Measurements from ENCODE around the gene PDE7B.

PDE7B gene

DNA sequence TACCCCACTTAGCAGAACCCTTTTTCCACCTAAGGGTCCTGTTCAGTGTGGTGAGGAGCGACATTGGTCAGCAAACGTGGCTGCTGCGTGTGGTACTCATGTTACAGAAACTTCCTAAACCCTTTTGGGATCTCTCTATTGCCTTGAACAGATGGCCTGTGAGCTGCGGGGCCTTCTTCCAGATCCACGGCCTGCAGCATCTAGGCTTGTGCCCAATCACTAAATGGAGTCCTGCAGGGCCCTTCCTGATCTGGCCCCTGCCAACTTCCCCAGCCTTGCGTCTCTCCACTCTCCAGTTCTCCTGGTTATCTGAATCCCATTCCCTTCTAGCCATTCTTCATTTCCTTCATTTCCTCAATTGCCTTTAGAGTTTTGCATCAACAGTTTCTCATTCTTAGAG, 85.6 kb downstream of the PDE7B start:
- no peak for DNase-seq

GRCh38 chr6:135938576-135939207, 87.2 kb downstream of the PDE7B start:
- DNase-seq = no peak

- no peak for DNase-seq
Observed at GRCh38 chr6:135939208-135939591, 87.7 kb downstream of the PDE7B start.

DNA sequence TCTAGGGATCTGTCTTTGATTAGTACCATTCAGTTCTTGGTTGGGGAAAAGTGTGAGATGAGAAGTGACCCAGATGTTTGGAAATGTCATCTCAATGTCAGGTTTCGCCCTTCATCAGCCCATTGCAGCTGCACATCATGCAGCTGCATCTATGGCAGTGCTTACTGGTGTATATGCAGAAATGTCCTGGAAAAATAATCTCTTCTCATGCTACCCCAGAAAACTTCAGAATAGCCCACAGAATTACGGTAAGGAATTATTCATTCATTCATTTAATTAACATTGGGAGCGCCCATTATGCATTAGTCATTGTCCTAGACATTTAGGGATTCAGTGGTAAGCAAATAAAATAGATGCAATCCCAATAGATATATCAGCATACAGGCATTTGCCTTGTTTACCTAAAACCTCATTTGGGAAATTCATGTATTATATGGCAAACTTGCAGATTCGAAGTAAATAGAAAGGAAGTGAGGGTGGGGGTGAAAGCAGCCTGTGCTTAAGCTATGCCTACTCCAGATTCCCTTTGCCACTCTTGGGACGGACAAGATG, 89.2 kb downstream of the PDE7B start:
- DNase-seq = no peak

- no peak for DNase-seq
Observed at GRCh38 chr6:135941275-135942025, 89.9 kb downstream of the PDE7B start.

DNA sequence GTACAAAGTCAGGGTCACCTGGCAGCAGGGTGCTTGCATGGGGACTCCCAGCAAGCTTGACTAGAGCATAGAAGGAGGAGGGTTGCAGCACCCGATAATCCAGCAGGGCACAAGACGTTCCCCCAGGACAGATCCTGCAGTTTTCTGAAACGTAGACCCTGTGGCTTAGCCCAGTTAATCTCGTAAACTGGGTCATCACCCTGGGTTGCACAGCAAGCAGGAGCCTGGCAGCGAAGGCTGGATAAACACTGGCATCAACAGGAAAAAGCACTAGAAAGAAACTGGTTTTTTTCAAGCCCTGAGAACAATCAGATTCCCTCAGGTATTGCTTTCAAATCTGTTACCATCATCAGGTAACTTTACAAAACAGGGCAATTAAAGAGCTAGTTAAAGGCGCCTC, 92.6 kb downstream of the PDE7B start:
- no peak for DNase-seq

DNA sequence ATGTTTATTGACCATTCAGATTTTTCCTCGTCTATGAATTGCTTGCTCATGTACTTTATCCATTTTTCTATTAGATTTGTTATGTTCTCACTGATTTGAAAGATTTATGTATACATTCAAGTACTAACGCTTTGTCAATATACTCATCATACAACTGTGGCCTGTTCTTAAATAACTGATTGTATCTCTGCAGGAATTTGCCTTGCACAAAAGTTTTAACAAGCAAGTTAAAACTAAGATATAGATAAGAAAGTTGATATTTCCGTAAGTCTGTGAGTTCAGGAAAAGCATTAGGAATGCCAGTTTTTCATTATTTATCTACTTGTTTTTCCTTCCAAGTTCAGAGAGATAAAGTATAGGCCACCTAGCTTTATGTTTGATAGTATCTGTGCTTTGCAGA, 95.2 kb downstream of the PDE7B start:
- no peak for DNase-seq

GRCh38 chr6:135950669-135951068, 99.2 kb downstream of the PDE7B start:
- DNase-seq = no peak

- DNase-seq = no peak
Observed at GRCh38 chr6:135951169-135951568, 99.7 kb downstream of the PDE7B start.

DNA sequence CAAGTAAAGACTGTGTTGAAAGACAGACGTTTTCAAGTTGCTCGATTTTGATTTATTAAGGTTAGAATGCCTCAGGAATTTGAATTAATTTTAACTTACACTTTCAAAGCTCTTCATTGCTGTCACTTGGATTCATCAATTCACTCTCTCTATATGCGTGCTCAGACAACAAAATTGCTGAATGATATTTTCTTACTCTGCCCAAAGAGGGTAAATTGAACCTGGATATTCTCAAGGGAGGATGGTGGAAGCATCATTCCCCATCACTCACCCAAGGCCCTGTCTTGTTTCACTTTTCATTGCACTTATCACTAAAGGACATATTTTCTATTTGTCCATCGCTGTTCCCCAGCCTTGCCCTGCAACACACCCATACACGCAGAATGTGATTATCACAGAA, 102.3 kb downstream of the PDE7B start:
- DNase-seq = no peak

DNA sequence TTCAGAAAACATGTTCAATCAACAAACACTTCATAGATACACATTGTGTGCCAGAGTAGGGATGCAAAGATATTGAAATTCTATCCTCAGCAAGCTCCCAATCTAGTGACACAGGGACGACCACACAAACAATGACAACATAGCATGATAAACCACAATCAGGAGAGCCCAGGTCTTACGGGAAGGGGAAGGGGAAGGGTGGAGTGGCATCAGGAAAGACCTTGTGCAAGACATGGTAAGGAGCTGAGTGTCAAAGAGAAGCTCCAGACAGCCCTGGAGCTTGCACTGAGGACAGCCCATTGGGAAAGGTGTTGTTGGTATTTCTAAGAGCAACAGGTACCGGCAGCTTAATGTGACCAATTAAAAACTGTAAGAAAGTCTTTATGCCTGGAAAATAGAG, 103.6 kb downstream of the PDE7B start:
- no peak for DNase-seq

GRCh38 chr6:135962731-135963130, 111.2 kb downstream of the PDE7B start:
- DNase-seq = no peak

GRCh38 chr6:135970750-135971149, 119.2 kb downstream of the PDE7B start:
- no peak for DNase-seq

DNA sequence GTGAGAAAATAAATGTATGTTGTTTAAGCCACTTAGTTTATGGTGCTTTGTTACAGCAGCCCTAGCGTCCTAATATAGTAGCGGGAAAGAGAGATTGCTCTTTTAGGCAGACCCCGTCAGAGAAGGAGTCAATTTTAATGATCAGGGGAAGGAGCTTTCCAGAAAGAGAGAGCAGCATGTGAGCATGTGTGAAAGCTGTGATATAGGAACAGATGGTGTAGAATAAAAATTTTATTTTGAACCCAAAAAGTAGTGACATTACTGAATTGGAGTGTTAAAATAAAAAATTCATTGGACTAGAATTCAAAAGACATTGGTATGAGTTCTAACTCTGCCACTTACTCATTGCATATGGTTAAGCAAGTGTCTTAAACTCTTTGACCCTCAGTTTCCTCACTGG, 119.8 kb downstream of the PDE7B start:
- no peak for DNase-seq

- no peak for DNase-seq
Observed at GRCh38 chr6:135972150-135972549, 120.6 kb downstream of the PDE7B start.

DNA sequence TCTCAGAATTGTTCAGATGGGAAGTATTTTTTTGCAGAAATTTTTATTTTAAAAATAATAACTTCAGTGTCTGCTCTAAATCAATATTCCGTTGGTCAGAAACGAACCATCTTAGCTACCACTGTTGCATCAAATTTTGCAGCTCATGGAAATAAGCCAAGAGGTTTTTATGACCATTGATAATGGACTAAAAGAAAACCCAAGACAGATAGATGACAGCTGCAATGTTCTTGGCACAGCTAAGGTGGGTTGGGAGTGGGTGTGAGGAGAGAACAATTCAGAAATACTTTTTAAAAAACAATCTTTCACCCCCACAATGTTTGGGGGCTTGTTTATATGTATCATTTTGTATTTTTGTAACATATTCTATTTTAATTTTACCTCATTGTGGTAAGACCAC, 121.1 kb downstream of the PDE7B start:
- DNase-seq = no peak

- DNase-seq = no peak
Observed at GRCh38 chr6:135974426-135974825, 122.9 kb downstream of the PDE7B start.

GRCh38 chr6:135976585-135976984, 125.1 kb downstream of the PDE7B start:
- no peak for DNase-seq

GRCh38 chr6:135983093-135983492, 131.6 kb downstream of the PDE7B start:
- DNase-seq = no peak

DNA sequence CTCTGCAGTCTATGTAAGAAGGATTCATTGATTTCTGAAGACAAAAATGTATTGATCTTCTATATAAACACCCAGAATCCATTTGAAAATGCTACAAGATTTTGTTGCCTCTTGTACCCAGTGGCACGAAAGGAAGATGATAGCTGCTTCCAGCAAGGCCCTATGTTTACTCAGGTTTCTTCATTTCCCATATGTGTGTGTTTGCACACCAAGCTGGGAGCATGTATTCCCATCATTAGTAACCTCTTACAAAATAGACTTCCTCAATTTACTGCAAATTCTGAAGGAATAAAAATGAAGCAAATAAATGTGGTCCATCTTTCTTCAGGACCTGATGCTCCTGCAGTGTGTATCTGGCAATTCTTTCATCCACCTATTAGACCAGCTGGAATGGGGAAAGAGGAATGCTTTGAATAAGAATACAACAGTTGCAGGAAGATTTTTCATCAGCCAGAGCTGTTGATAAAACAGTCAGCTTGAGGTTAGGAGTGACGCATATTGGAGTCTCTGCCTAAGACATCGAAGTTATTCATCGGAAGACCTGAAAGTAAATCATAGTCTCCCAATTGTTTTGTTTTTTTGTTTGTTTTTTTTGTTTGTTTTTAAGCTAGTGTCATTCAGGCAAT, 132.3 kb downstream of the PDE7B start:
- no peak for DNase-seq

- no peak for DNase-seq
Observed at GRCh38 chr6:135985471-135985870, 134.0 kb downstream of the PDE7B start.

DNA sequence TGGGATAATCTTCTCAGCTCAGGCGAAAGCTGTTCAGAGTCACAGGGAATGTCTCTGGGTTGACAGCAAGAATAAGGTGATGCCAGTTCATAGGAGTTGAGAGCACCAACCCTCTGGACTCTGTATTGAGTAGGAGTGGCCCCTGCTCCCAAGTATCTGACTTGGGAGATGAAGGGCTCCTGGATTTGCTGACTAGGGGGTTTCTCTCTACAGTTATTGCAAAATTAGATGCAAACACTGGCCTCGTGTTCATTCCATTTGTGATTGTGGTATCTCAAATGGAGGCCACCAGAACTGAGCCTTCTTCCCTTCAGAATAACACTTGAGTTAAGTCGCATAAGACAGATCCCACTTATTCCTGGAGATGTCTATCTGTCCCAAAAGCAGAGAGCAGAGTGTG, 135.7 kb downstream of the PDE7B start:
- no peak for DNase-seq

- no peak for DNase-seq
Observed at GRCh38 chr6:135990439-135990838, 138.9 kb downstream of the PDE7B start.

- no peak for DNase-seq
Observed at GRCh38 chr6:135990855-135991464, 139.5 kb downstream of the PDE7B start.

All from SIG-M5 (cell line).